Amygdala (tissue), 56 donors: ENCODE data around the gene OTUD7B.

ENCODE experiments used
- DNase-seq, 56 donors: peaks; one replicate each; lab custom pipeline; 2025; lab: John Stamatoyannopoulos, UW

The OTUD7B gene

DNA sequence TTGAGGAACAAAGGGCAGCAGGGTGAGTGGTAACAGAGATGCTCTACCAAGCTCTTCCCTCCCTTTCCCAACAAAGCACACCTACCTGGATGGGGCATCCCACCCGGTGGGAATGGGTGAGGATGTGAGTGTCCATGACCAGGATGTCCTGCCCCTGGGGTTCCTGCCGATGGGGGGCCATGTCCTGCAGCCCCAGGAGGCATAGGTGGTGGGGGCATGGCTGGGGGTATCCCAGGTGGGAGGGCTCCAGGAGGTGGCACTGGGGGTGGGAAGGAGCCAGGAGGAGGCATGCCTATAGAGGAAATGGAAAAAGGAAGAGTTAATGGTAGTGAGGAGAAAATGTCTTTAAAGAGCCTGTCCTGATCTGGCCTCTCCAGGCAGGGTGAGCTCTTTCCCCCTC is 84.8 kb downstream of the OTUD7B start:
- no peak for DNase-seq

DNA sequence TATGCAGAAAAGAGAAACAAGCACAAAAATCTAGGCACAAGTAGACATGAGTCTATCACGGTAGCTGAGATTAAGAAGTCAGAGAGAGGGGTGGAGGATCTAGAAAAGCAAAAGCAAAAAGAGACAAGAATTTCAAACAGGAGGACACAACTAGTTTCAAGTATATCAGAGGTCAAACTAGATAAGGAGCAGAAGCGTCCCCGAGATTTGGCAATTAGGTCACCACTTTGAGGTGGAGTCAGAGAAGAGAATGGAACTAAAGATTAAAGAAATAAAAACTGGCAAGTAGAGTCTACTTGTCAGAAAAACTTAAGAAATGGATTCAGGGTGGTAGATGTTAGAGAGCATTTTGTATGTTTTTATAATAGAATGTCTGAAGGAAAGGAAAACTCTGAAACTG is 85.2 kb downstream of the OTUD7B start:
- no peak for DNase-seq

GRCh38 chr1:149923626-149924025 is 86.9 kb downstream of the OTUD7B start:
- no peak for DNase-seq

DNA sequence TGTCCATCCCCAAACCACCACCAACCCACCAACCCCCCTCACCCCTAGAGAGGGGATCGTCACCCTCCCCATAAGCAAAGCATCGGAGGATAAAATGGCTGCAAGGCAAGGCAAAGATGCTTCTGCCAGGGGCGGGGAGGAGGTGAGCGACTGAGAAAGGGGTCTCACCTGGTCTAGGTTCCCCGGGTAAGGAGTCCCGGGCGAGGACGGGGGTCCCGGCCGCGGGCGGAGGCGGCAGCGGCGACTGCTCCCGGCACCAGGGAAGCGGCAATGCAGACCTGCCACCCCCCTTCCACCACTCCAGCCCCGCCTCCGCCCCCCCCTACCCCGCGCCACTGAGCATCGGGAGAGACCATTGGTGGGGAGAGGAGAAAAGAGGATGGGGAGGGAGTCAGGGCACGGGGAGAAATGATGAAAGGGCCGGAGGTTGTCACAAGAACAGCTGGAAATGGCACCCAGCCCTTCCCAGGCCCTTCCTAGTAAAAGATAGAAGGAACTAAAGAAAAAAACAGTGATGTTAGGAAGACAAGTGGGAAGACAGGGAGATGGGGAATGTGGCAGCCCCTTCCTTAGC is 92.9 kb downstream of the OTUD7B start, which contains the start of gene SV2A:
SV2A (minus strand) TSS at position 274 of the 574 bp plus-strand sequence. CDS start 4,004 bp downstream, outside the sequence.
- peak in 52 of 56 donors; percentile 13 to 79 (median 54) for DNase-seq

DNA sequence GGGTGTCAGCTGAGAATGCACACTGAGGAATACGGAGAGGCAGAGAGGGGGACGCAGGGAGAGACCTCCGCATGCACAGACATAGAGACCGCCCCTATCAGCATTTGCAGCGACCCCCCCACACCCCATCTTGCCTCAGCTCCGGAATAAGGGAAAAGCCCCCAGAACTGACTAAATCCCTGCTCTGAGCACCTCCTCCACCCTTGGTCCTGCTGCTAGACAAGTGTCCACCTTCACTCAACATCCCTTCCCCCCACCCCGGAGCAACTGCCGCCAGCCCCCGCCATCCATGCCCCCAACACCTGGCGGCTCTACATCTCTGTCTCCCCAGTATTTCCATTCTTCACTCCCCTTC is 93.7 kb downstream of the OTUD7B start:
- no peak for DNase-seq

GRCh38 chr1:149916193-149916897 is 94.2 kb downstream of the OTUD7B start:
- DNase-seq, result no peak

DNA sequence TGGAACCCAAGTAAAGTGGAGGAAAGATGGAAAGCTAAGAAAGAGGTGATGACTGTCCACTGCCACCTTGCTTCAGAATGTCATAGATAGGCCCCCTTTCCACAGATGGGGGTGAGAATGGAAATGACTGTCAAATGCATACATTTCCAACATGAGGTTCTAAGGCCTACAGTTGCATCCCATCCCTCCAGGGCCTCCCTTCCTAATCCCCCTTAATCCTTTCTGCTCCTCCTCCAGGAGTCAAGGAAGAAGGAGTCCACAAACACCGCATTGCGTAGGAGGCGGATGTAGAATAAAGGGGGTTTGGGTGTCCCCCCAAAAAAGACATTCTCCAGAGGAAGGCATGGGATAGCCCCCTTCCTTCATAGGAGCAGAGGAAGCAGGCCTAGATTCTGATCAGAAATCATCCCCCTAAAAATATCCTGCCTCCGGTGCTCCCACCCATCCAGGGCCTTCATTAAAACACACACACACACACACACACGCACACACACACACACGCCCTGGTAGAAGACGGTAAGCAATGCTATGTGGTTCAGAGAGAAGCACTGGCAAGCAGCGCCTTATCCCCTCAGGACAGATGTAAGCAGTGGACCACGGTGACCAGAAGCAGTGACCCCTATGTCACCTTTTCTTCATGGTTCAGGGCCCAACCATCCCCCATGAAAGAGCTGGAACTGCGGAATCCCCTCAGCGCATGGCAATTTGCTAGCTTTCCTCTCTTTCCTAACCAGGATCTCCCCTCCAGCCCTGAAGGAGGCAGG is 94.9 kb downstream of the OTUD7B start:
- DNase-seq, result no peak

DNA sequence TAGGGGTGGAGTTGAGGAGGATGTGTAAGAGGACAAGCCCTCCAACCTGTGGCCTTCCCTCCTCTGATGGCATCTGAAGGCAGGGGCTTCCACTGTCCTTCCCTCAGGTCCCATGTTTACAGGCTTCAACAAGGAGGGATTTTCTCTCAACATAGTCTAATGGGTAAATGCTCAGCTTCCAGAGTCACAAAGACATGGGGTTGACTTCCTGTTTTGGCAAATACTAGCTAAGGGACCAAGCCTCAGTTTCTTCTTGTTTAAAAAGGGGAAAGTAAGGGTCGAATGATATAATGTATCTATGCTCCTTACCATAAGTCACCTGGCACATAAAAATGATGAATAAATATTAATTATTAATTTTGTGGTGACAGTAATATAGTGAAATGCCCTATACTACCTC is 96.0 kb downstream of the OTUD7B start:
- DNase-seq, result no peak

GRCh38 chr1:149906570-149907075 is 103.9 kb downstream of the OTUD7B start:
- no peak for DNase-seq

GRCh38 chr1:149903836-149904491 is 106.6 kb downstream of the OTUD7B start:
- DNase-seq, result no peak

GRCh38 chr1:149899460-149900284 is 110.9 kb downstream of the OTUD7B start, which contains the start of gene BOLA1:
Gene BOLA1 (plus strand): TSS chr1:149899568. CDS start chr1:149900060, 492 bp downstream.
- DNase-seq, result peak; percentile 57 to 96 (median 88)

GRCh38 chr1:149896575-149896974 is 114.0 kb downstream of the OTUD7B start:
- DNase-seq, result no peak

GRCh38 chr1:149888999-149889289 is 121.6 kb downstream of the OTUD7B start:
- peak in 5 of 56 donors; percentile 3 to 46 (median 13) for DNase-seq

GRCh38 chr1:149888247-149888998 is 122.1 kb downstream of the OTUD7B start:
- DNase-seq, result peak in 55 of 56 donors; percentile 3 to 88 (median 59)
